GM21360 (cell line): Measurements from ENCODE around the gene HMGCR.
"Not testable (repeated sequence)": the region's sequence is repeated elsewhere in the genome, so short reads cannot be mapped to it uniquely, and the experiment has no call there.

Experiments used
- ATAC-seq: cut with Tn5 transposase; IDR thresholded peaks from one replicate; pipeline ENCODE4 v1.9.1; 2021; ENCODE audit warnings: mild to moderate bottlenecking, moderate library complexity; ENCODE audit not compliant: unreplicated experiment

The HMGCR gene

GRCh38 chr5:75336615-75337336 lies at the start of gene HMGCR:
HMGCR (plus strand) TSS chr5:75337220; CDS start chr5:75342606, 5,386 bp downstream.
- peak; percentile 98 for ATAC-seq

DNA sequence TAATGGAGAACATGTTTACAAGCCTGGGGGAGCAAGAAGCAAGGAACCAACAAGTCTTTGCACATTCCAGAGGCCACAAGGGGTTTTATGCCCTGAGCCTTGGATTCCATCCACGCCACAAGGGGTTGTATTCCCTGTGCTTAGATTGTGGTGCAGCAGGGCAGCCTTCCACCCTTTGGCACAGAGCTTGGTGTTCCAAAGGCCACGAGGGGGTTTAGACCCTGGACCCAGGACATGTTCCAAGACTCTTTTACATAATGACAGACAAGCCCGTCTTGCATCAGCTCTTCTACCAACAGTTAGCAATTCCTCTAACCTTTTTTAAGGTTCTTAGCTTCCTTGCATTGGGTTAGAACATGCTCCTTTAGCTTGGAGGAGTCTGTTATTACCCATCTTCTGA lies 45.2 kb upstream of the HMGCR start:
- ATAC-seq, result not testable (repeated sequence)

DNA sequence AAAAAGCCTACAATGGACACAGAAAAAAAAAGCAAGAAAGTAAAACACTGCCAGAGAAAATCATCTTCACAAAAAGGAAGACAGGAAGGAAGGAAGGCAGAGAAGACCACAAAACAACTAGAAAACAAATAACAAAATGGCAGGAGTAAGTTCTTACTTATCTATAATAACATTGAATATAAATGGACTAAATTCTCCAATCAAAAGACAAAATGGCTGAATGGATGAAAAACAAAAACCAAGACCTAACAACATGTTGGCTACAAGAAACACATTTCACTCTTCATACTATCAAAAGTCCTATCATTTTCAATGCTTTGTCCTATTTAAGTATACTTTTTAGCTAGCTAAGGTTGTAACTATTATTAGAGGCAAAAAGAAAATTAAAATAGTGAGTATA lies 36.9 kb upstream of the HMGCR start:
- ATAC-seq, result no peak

- ATAC-seq, result no peak
Measured at GRCh38 chr5:75303419-75303818, 33.6 kb upstream of the HMGCR start.

GRCh38 chr5:75304486-75304885 lies 32.5 kb upstream of the HMGCR start:
- ATAC-seq, result not testable (repeated sequence)

DNA sequence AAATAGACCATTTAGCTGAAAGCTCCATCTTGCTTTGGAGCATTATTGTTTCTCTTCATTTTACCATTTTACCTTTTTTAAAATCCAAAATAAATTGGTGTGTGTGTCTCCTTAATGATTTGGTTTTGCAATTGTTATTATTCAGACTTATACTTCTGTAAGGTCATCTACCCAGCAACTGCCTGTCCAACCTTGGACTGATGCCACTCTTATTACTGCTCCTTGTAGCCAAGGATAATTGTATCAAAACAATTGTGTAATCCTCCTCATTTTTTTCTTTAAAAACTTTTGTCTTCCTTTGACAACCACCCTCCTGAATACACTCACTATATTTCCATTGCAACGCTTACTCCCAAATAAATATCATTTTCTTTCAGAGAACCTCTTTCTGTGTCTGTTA lies 30.3 kb upstream of the HMGCR start:
- no peak for ATAC-seq

- ATAC-seq, result no peak
Measured at GRCh38 chr5:75310212-75310611, 26.8 kb upstream of the HMGCR start.

- not testable (repeated sequence) for ATAC-seq
Measured at GRCh38 chr5:75319148-75319547, 17.9 kb upstream of the HMGCR start.

GRCh38 chr5:75319638-75320037 lies 17.4 kb upstream of the HMGCR start:
- no peak for ATAC-seq

DNA sequence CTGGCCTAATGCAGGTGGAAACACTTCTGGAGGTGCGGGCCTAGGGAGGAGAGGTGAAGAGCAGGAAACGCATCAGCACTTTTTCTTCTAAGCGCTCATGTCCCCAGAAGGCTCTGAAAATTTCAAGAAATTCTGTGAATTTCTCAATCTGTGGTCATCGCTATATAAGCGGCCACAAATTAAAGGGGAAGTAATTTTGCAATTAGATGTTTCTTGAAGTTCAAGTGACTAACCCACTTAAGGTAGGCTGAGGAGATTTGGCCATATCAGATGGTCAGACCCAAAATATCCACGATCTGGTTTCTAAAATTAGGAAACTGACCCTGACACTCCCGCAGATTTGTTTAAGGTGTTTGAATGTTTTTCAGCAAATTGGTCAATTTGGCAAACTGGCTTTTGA lies 16.6 kb upstream of the HMGCR start:
- no peak for ATAC-seq

DNA sequence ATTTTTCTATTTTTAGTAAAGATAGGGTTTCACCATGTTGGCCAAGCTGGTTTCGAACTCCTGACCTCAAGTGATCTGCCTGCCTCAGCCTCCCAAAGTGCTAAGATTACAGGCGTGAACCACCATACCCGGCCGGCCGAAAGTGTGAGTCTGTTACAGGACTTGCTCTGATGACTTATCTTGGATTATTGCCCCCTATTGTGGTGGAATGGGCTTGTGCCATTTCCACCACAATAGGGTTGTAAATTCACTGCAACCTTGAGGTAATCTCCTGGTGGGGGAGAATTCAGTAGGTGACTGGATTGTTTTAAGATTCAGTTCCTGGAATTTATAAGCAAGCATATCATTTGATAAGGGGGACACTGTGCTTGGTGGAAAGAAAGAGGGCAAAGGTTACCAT lies 15.0 kb upstream of the HMGCR start:
- ATAC-seq, result no peak

DNA sequence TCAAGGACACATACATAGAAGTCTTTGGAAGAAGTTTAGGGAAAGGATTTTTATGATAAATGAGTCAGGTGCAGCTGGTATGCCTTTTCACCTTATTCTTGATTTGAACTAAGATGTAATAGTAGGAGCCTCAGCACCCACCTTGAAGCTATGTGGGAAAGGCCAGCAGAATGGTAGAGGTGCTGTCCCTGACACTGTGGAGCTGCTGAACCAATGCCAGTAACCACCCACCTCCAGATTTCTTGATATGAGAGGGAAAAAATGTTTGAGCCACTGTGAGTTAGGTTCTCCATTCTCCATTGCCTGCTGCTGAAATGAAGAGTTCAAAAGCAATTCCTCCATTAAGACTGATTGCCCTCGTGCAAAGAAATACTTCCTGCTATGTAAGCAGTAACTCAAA lies 12.2 kb upstream of the HMGCR start:
- no peak for ATAC-seq

- no peak for ATAC-seq
Measured at GRCh38 chr5:75325242-75325641, 11.8 kb upstream of the HMGCR start.

- no peak for ATAC-seq
Measured at GRCh38 chr5:75330404-75330803, 6.6 kb upstream of the HMGCR start.

DNA sequence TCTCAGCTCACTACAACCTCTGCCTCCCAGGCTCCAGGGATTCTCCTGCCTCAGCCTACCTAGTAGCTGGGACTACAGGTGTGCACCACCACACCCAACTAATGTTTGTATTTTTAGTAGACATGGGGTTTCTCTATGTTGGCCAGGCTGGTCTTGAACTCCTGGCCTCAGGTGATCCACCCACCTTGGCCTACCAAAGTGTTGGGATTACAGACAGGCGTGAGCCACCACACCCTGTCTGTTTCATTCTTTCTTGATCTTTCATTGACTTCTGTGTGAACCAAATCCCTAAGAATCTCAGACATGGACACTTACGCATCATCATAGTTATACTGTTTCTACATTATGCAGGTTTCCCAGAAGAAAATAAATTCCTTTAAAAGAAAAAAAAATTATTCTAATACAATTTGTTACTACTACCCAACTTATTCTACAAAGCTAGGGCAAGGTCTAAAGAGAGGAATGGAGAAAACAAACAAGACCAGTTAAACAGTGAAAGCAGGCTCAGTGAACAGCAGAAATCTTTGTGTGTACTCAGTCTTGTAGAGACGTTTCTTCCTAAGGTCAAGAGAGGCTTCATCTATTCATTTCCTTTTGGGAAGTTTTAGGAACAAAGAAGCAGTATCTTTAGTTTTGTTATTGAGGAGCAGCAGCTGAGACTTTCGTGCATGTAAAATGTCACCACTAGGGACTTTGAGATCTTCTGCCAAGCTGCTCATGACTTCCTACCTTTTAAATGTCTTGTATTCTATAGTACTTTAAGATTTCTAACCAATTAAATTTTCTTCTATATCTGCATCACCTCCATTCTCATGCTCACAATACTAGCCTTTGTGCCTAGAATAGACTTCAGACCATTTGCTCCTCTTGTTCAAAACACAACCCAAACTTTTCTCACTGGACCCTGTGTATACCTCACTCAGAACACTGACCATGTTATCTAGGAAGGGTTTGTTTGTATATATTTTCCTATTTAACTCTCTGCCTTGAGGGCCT lies 5.6 kb upstream of the HMGCR start:
- no peak for ATAC-seq

GRCh38 chr5:75333759-75334158 lies 3.3 kb upstream of the HMGCR start:
- not testable (repeated sequence) for ATAC-seq

DNA sequence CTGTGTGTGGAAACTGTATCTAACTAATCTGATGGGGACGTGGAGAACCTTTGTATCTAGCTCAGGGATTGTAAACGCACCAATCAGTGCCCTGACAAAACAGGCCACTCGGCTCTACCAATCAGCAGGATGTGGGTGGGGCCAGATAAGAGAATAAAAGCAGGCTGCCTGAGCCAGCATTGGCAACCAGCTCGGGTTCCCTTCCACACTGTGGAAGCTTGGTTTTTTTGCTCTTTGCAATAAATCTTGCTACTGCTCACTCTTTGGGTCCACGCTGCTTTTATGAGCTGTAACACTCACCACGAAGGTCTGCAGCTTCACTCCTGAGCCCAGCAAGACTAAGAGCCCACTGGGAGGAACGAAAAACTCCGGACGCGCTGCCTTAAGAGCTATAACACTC lies 2.6 kb upstream of the HMGCR start:
- not testable (repeated sequence) for ATAC-seq

GRCh38 chr5:75335486-75335885 lies 1.5 kb upstream of the HMGCR start:
- no peak for ATAC-seq

- ATAC-seq, result no peak
Measured at GRCh38 chr5:75335952-75336614, 937 bp upstream of the HMGCR start.

DNA sequence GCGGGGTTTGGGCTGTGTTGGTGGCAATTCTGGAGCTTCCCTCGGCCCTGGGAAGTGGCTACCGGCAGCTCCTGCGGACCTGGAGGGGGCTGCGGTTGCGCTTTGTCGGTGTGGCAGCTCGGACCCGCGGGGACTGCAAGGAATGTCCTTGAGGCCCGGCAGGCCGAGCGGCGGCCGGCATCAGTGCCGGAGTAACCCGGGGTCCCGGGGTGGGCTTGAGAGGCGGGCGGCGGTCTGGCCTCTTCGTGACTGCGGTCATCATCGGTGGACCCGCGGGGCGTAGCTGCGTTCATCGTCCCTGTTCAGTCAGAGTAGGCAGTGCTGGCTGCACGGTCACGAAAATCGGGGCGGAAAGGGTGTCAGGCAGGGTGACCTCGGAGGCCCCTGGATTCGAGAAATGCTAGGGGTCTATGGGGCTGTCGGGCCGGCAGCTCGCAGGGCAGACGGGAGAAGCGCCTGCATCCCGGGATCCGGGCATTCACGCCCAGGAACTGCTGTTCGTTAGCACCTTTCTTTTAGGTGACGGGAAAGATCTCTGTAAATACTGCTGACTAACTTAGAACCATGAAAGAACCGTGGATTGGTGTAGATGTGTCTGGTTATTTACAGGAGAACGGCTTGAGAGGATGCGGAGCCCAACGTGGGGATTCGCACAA lies 474 bp downstream of the HMGCR start:
- ATAC-seq, result no peak

DNA sequence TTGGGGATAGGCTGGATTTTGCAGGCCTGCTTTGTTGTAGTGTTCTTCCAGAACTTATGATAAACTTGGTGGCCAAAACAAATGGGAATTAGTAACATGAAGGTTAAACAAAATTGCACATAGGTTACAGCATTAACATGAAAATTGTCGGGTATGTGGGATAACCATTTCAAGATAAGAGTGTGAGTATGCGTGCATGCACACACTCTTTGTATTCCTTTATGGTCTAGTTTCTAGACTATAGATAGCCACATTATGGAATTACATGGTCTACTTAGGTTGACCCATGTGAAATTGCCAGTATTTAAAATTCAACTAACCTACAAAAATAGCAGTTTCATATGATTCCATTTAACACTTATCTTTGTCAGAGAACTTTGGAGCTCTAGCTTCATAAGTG lies 1.4 kb downstream of the HMGCR start:
- ATAC-seq, result no peak
